Subcutaneous adipose tissue (tissue), 4 donors: ENCODE results near the gene PARP15. TPM values are rescaled to one million over a fixed set of nuclear protein-coding genes. Genes with fewer than 3 reads are reported as not detected.

Source experiments
- total RNA-seq, 4 donors: library from RNA; depleted of rRNA; stranded (reverse); fragments of >200 nt; gene quantifications; one replicate each; pipeline ENCODE4 v1.1.0, GENCODE V29; 2016
- TF ChIP-seq, protein P1 (sequence below): fragments of 450-650 bp; IDR thresholded peaks from one replicate; pipeline ENCODE4 v1.5.1; 2016; ENCODE audit warnings: low read depth, mild to moderate bottlenecking, control low read depth, antibody characterized with exemption, moderate library complexity

The PARP15 gene
- total RNA-seq, 4 donors from 2014 or later = 4.9 to 20.7 (median 8.0) TPM

GRCh38 chr3:122603056-122603455, 25.6 kb downstream of the PARP15 start:
- TF ChIP-seq, protein P1, sequence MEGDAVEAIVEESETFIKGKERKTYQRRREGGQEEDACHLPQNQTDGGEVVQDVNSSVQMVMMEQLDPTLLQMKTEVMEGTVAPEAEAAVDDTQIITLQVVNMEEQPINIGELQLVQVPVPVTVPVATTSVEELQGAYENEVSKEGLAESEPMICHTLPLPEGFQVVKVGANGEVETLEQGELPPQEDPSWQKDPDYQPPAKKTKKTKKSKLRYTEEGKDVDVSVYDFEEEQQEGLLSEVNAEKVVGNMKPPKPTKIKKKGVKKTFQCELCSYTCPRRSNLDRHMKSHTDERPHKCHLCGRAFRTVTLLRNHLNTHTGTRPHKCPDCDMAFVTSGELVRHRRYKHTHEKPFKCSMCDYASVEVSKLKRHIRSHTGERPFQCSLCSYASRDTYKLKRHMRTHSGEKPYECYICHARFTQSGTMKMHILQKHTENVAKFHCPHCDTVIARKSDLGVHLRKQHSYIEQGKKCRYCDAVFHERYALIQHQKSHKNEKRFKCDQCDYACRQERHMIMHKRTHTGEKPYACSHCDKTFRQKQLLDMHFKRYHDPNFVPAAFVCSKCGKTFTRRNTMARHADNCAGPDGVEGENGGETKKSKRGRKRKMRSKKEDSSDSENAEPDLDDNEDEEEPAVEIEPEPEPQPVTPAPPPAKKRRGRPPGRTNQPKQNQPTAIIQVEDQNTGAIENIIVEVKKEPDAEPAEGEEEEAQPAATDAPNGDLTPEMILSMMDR = no peak

- TF ChIP-seq, protein P1 = no peak
Observed at GRCh38 chr3:122606330-122606729, 28.9 kb downstream of the PARP15 start.

DNA sequence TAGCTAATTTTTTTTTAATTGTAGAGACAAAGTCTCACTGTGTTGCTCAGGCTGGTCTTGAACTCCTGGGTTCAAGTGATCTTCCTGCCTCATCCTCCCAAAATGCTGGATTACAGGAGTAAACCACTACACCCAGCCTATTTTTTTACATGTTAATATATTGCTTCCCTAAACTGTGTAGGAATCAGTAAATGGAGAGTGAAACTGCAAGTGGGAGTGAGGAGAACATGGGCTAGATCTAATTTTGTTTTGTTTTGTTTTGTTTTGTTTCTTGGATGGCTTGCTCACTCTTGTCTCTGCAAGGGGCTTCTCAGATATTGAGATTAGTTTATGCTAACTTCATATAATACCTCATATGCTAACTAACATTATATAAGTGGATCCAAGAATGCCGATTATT, 31.5 kb downstream of the PARP15 start:
- TF ChIP-seq, protein P1 = no peak

- TF ChIP-seq, protein P1 = no peak
Observed at GRCh38 chr3:122609798-122610559, 32.5 kb downstream of the PARP15 start.

DNA sequence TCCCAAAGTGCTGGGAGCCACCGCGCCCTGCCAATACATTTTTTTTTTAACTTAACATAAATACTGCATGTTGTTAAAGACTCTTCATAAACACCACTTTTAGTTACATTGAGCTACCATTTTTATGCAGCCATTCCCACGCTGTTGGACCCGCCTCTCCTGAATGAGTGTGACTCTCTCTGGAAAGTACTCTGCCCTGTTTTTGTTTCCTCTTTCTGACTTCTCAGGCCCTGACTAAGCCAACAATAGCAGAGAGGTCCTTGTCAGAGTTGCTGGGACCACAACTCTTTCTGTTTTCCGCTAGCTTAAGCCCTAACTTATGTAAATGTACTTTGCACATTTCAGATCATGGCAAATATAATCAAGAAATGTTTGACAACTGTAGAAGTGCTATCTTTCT, 35.2 kb downstream of the PARP15 start:
- TF ChIP-seq, protein P1 = no peak

DNA sequence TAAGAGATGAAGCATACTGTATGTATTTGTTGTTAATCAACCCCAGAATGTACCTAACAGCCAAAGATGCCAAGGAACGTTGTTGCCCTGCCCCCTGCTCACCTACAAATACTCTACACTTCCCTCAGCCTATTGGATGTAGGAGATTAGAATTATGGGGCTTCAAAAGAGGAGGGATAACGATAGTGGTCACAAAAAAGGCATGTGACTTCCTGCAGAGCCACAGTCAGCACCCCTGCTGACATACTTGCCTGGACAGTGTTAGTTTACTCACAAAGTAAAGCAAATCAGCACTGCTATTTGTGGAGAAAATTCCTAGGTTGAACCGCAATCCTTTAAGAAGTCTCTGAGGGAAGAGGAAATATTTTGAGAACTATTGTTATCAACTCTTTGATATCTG, 37.9 kb downstream of the PARP15 start:
- TF ChIP-seq, protein P1 = no peak

- TF ChIP-seq, protein P1 = no peak
Observed at GRCh38 chr3:122618614-122619013, 41.2 kb downstream of the PARP15 start.
